ENCODE data around the gene ZNF429.

ZNF429 gene

DNA sequence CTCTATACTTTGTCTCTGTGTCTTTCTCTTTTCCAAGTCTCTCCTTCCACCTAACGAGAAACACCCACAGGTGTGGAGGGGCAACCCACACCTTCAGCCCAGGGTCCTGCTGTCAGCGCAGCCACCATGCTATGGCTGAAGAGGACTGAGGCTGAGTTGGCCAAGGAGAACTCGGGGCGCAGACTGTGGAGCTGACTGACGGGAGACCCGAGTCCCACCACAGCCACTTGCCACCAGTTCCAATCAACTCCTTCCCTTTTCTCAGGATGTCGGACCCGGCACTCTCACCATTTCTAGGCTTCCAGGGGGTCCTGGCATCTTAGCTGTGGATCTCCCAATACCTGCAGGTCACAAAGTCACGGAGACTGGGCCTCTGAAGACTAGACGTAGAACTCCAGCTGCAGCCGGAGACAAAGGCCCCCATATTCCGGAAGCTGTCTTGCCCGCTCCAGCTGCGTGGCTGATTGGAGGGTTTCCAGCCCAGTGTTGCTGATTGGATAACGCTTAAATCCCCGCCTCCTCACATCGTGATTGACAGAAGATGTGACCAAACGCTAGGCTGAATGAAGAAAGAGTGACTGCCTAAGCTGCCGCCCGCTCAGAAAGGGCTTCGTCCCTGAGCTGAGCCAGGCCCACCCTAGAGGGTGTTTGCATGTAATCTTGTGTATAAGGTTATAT lies 63.6 kb downstream of the ZNF429 start:
- H3K4me3 ChIP-seq (ENCODE audit: low read length) = peak overlapping the region; percentile 50
- TF ChIP-seq, protein P1, sequence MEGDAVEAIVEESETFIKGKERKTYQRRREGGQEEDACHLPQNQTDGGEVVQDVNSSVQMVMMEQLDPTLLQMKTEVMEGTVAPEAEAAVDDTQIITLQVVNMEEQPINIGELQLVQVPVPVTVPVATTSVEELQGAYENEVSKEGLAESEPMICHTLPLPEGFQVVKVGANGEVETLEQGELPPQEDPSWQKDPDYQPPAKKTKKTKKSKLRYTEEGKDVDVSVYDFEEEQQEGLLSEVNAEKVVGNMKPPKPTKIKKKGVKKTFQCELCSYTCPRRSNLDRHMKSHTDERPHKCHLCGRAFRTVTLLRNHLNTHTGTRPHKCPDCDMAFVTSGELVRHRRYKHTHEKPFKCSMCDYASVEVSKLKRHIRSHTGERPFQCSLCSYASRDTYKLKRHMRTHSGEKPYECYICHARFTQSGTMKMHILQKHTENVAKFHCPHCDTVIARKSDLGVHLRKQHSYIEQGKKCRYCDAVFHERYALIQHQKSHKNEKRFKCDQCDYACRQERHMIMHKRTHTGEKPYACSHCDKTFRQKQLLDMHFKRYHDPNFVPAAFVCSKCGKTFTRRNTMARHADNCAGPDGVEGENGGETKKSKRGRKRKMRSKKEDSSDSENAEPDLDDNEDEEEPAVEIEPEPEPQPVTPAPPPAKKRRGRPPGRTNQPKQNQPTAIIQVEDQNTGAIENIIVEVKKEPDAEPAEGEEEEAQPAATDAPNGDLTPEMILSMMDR (conservative IDR thresholded peaks at IDR 0.05; ENCODE audit: low read length) = no peak
- peak; percentile 74 for DNase-seq (ENCODE audit: low read depth)

DNA sequence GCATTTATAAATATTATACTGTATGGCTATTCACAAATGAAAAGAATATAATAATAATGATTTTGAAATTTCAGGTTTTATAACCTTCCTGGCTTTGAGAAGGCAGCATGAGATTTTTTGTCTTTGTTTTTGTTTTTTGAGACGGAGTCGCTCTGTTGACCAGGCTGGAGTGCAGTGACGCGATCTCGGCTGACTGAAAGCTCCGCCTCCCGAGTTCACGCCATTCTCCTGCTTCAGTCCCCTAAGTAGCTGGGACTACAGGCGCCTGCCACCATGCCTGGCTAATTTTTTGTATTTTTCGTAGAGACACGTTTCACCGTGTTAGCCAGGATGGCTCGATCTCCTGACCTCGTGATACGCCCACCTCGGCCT lies 64.1 kb downstream of the ZNF429 start:
- DNase-seq (ENCODE audit: low read depth) = no peak
- H3K4me3 ChIP-seq (ENCODE audit: low read length) = no peak overlapping the region
- TF ChIP-seq, protein P1 (conservative IDR thresholded peaks at IDR 0.05; ENCODE audit: low read length) = no peak

DNA sequence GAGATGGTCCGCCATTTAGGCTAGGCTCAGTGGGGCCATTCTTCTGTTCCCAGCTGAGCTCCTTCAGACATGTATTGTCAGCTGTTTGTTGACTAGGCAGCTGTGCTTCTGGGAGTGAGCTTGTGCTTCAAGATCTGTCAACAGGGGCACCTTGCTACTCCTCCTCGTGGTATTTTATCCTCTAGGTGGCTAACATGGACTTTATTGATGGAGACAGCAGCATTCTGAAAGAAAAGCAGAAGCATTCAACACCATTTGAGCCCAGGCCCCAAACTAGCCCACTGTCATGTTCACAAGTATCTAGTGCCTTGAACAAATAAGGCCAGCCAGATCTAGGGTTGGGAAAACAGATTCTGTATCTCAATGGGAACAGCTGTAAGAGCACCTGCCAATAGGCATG lies 65.9 kb downstream of the ZNF429 start:
- TF ChIP-seq, protein P1 (conservative IDR thresholded peaks at IDR 0.05; ENCODE audit: low read length) = no peak
- no peak overlapping the region for H3K4me3 ChIP-seq (ENCODE audit: low read length)
- DNase-seq (ENCODE audit: low read depth) = no peak

DNA sequence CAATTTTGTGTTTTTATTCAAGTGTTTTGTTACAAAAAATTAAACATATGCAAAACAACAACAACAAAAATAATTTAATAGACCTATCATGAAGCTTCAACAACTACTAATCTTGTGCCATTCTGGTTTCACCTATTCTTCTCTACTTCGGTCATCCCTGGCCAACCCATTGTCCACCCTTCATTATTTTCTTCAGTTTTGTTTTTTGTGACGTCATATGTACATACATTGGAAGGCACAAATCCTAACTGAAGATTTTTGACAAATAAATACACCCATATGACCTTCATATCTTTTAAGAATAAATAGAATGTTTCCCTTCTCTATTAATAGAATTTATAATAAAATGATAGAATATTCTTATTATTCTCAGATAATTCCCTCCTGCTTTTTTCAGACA lies 69.2 kb downstream of the ZNF429 start:
- no peak overlapping the region for H3K4me3 ChIP-seq (ENCODE audit: low read length)
- TF ChIP-seq, protein P1 (conservative IDR thresholded peaks at IDR 0.05; ENCODE audit: low read length) = no peak
- DNase-seq (ENCODE audit: low read depth) = no peak

DNA sequence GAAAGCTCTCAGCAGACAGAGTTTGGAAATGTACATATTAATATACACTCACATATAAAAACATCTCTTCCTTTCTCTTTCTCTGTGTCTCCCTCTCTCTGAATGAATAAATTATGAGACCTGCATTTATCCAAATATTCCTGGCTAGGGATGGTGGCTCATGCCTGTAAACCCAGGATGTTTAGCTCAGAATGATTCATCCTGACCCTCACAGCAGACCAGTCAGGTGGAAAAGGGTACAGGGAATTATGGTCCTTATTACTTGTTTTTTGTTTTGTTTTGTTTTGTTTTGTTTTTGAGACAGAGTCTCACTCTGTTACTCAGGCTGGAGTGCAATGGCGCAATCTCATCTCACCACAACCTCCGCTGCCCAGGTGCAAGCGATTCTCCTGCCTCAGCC lies 71.1 kb downstream of the ZNF429 start:
- DNase-seq (ENCODE audit: low read depth) = no peak
- TF ChIP-seq, protein P1 (conservative IDR thresholded peaks at IDR 0.05; ENCODE audit: low read length) = no peak
- H3K4me3 ChIP-seq (ENCODE audit: low read length) = no peak overlapping the region

DNA sequence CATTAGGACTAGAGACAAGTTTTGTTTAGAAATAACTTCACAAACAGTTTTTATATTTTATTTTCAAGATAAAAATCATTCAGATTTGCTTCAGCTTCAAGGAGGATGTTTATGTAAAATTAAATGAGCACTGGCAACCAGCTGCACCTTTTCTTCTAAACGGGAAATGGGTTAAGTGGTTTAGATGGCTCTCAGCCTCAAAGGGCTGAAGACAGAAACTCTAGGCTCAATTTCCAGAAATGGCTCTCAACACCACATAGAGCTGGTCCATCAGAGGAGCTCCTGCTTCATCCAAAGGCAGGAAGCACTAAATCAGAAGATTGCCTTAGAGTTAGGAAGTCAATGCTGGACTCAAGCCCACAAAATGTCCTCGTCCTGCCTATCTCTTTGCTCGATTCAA lies 74.7 kb downstream of the ZNF429 start:
- no peak for DNase-seq (ENCODE audit: low read depth)
- no peak overlapping the region for H3K4me3 ChIP-seq (ENCODE audit: low read length)
- TF ChIP-seq, protein P1 (conservative IDR thresholded peaks at IDR 0.05; ENCODE audit: low read length) = no peak

DNA sequence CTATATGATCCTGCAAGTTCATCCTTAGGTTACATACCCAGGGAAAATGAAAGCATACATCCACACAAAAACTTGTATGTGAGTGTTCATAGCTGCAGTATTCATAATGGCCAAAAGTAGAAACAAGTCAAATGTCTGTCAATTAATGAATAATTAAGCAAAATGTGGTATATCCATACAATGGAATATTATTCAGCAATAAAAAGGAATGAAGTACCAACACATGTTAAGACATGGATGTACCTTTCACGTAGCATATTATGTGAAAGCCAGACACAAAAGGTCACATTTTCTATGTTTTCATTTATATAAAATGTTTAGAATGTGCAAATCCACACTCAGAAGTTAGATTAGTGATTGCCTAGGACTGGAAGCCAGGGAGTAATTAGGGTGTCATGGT lies 75.4 kb downstream of the ZNF429 start:
- H3K4me3 ChIP-seq (ENCODE audit: low read length) = no peak overlapping the region
- TF ChIP-seq, protein P1 (conservative IDR thresholded peaks at IDR 0.05; ENCODE audit: low read length) = no peak
- no peak for DNase-seq (ENCODE audit: low read depth)

Measured in AG10803 (cell line).